ENCODE measurements around the gene HOXA6. TPM values are rescaled to one million over a fixed set of nuclear protein-coding genes. Genes with fewer than 3 reads are reported as not detected.

The HOXA6 gene
- polyA plus RNA-seq, 1 experiment = 0.77 TPM

- CTCF ChIA-PET = no interaction called here
- no peak for TF ChIP-seq CTCF (IDR thresholded peaks at IDR 0.05; ENCODE audit: insufficient read depth, low read depth, low read length)
- POLR2A ChIA-PET = no interaction called here
- DNase-seq (ENCODE audit: low read depth) = no peak
- no peaks in the 10 kb centered on the region for H3K36me3 ChIP-seq (ENCODE audit: control insufficient read depth, insufficient read depth, low read length)
- H3K27me3 ChIP-seq (ENCODE audit: control insufficient read depth, insufficient read depth, low read length) = no peaks in the 10 kb centered on the region
- no peak overlapping the region for H3K4me3 ChIP-seq (ENCODE audit: low read depth, low read length)
Measured at GRCh38 chr7:27097686-27098577, 49.6 kb downstream of the HOXA6 start.

- POLR2A ChIA-PET = no interaction called here
Measured at GRCh38 chr7:27096768-27097514, 50.6 kb downstream of the HOXA6 start.

GRCh38 chr7:27095897-27096767 is 51.4 kb downstream of the HOXA6 start, which contains the start of gene HOXA1:
Gene HOXA1, minus strand, starts transcription at chr7:27096000. Its CDS starts 88 bp downstream, at chr7:27095912.
- peak; percentile 48 for DNase-seq (ENCODE audit: low read depth)
- no peaks in the 10 kb centered on the region for H3K36me3 ChIP-seq (ENCODE audit: control insufficient read depth, insufficient read depth, low read length)
- CTCF ChIA-PET = interaction anchor here (0.6 to 1.5 kb wide), 7 partner anchors 13 to 55 kb away, joined by 3 to 6 read pairs (median 3); partner anchors contain the start of gene HOXA5
- H3K27me3 ChIP-seq (ENCODE audit: control insufficient read depth, insufficient read depth, low read length) = no peaks in the 10 kb centered on the region
- POLR2A ChIA-PET = no interaction called here
- TF ChIP-seq CTCF (IDR thresholded peaks at IDR 0.05; ENCODE audit: insufficient read depth, low read depth, low read length) = no peak
- H3K4me3 ChIP-seq (ENCODE audit: low read depth, low read length) = peak within 1 kb of the TSS; percentile 87

More at GRCh38 chr7:27096768-27097514, 50.6 kb downstream of the HOXA6 start:
- Histone ChIP-seq H3K4me3 (ENCODE audit: low read depth, low read length) (peak overlapping the region; percentile 87), H3K36me3 (ENCODE audit: control insufficient read depth, insufficient read depth, low read length) (no peaks in the 10 kb centered on the region), H3K27me3 (ENCODE audit: control insufficient read depth, insufficient read depth, low read length) (no peaks in the 10 kb centered on the region)
- no peak for TF ChIP-seq CTCF (IDR thresholded peaks at IDR 0.05; ENCODE audit: insufficient read depth, low read depth, low read length)
- CTCF ChIA-PET = interaction anchor here (0.6 to 1.5 kb wide), 7 partner anchors 12 to 54 kb away, joined by 3 to 6 read pairs (median 3); partner anchors contain the start of gene HOXA5
- DNase-seq (ENCODE audit: low read depth) = no peak

Small RNA genes within 50 kb of the gene (small RNA-seq; reads per million reads assigned to genes)
- not detected for gene AC004080.5 (ENCODE audit: insufficient read length, low read depth, low replicate concordance)
- gene RF01977 (ENCODE audit: insufficient read length, low read depth, low replicate concordance) = not detected
- not detected for gene RF02140 (ENCODE audit: insufficient read length, low read depth, low replicate concordance)
- gene RF02141 (ENCODE audit: insufficient read length, low read depth, low replicate concordance) = not detected

Other genes starting within 250 kb of the HOXA6 start
- gene HOXA1, start 51.8 kb downstream of the HOXA6 start, polyA plus RNA-seq (2011; rRNA removed) = 0.91 and 1.0 TPM in 2 replicates
- 0.09 and 0.13 TPM in 2 replicates for gene HOXA2, start 45.1 kb downstream of the HOXA6 start, polyA plus RNA-seq (2011; rRNA removed)
- 1.2 and 1.3 TPM in 2 replicates for gene HOXA4, start 17.0 kb downstream of the HOXA6 start, polyA plus RNA-seq (2011; rRNA removed)
- 1.2 and 1.7 TPM in 2 replicates for gene HOXA5, start 4.1 kb downstream of the HOXA6 start, polyA plus RNA-seq (2011; rRNA removed)
- 0.09 and 0.15 TPM in 2 replicates for gene HOXA3, start 4.8 kb upstream of the HOXA6 start, polyA plus RNA-seq (2011; rRNA removed)
- 3.8 and 4.4 TPM in 2 replicates for gene HOXA7, start 8.9 kb upstream of the HOXA6 start, polyA plus RNA-seq (2011; rRNA removed)
- 12.6 and 15.0 TPM in 2 replicates for gene HOXA9, start 17.8 kb upstream of the HOXA6 start, polyA plus RNA-seq (2011; rRNA removed)
- 54.7 and 59.6 TPM in 2 replicates for gene HOXA10, start 26.5 kb upstream of the HOXA6 start, polyA plus RNA-seq (2011; rRNA removed)
- 27.7 and 34.0 TPM in 2 replicates for gene HOXA11, start 37.5 kb upstream of the HOXA6 start, polyA plus RNA-seq (2011; rRNA removed)
- gene HOXA13, start 52.3 kb upstream of the HOXA6 start, polyA plus RNA-seq (2011; rRNA removed) = 4.6 and 9.2 TPM in 2 replicates
- gene EVX1, start 95.0 kb upstream of the HOXA6 start, polyA plus RNA-seq (2011; rRNA removed) = not detected in 2 replicates

Measured in BJ (cell line).